Ovary (tissue), 3 donors: ENCODE results near the gene RAP1GDS1.

ENCODE experiments used
- POLR2A ChIP-seq: fragments of 450-650 bp; IDR thresholded peaks from one replicate; pipeline ENCODE4 v1.6.1; 2017; ENCODE audit warnings: antibody characterized with exemption, mild to moderate bottlenecking, moderate library complexity
- TF ChIP-seq, protein P1 (sequence below), 3 donors: fragments of 450-650 bp in 2 of 3; fragments of 200-600 bp in 1 of 3; IDR thresholded peaks; one replicate each; pipeline versions ENCODE4 v1.5.1 to v1.8.0; 2016 to 2022; ENCODE audit warnings: antibody characterized with exemption in 3 of 3, mild to moderate bottlenecking in 1 of 3
- donor health status: DM: no; HTN: no; CAD: no.

DNA sequence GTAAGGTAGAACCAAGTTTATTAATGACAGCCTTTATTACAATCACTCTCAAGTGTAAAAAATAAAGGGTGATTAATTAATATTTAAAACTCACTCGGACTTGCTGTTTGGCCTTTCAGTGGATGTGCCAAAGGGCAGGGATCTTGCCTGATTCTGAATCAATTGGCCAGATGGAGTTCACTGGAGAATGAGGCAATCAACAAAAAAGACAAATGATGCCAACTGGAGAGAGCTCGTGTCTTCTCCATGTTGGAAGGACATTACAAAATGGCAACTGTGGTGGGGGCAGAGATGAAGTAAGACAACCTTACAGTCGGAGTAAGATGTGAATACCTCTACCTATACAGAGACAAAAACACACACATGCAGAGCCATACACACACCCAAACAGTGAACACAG, 209.2 kb downstream of the RAP1GDS1 start:
- TF ChIP-seq, protein P1, sequence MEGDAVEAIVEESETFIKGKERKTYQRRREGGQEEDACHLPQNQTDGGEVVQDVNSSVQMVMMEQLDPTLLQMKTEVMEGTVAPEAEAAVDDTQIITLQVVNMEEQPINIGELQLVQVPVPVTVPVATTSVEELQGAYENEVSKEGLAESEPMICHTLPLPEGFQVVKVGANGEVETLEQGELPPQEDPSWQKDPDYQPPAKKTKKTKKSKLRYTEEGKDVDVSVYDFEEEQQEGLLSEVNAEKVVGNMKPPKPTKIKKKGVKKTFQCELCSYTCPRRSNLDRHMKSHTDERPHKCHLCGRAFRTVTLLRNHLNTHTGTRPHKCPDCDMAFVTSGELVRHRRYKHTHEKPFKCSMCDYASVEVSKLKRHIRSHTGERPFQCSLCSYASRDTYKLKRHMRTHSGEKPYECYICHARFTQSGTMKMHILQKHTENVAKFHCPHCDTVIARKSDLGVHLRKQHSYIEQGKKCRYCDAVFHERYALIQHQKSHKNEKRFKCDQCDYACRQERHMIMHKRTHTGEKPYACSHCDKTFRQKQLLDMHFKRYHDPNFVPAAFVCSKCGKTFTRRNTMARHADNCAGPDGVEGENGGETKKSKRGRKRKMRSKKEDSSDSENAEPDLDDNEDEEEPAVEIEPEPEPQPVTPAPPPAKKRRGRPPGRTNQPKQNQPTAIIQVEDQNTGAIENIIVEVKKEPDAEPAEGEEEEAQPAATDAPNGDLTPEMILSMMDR (IDR thresholded peaks at IDR 0.05), result no peak
- TF ChIP-seq POLR2A, result no peak
